Liver (tissue), 9 donors: Measurements from ENCODE around the gene GMDS. TPM values are rescaled to one million over a fixed set of nuclear protein-coding genes. Genes with fewer than 3 reads are reported as not detected.

Source experiments
- DNase-seq: peaks from one replicate; pipeline ENCODE4 v3.0.0-alpha.2; 2017; ENCODE audit warnings: low spot score
- H3K27ac ChIP-seq, 2 donors: one replicate each; pipeline ENCODE4 v1.7.0; 2013; ENCODE audit warnings: inconsistent platforms in 2 of 2, low read length in 2 of 2, control low read depth in 1 of 2, low read depth in 1 of 2, mild to moderate bottlenecking in 1 of 2
- H3K27me3 ChIP-seq, 4 donors: one replicate each; pipeline versions ENCODE4 v1.6.1 to v1.7.0; 2013; ENCODE audit warnings: low read length in 3 of 4, inconsistent platforms in 1 of 4, mild to moderate bottlenecking in 1 of 4, moderate library complexity in 1 of 4; ENCODE audit not compliant: control insufficient read depth in 4 of 4, insufficient read depth in 4 of 4
- H3K36me3 ChIP-seq, 4 donors: one replicate each; pipeline versions ENCODE4 v1.6.1 to v1.7.0; 2013; ENCODE audit warnings: low read length in 3 of 4, mild to moderate bottlenecking in 3 of 4, low read depth in 1 of 4, moderate library complexity in 1 of 4; ENCODE audit not compliant: control insufficient read depth in 4 of 4, insufficient read depth in 3 of 4
- H3K4me1 ChIP-seq, 4 donors: one replicate each; pipeline versions ENCODE4 v1.6.1 to v1.7.0; 2013; ENCODE audit warnings: low read length in 3 of 4, mild to moderate bottlenecking in 3 of 4, moderate library complexity in 1 of 4; ENCODE audit not compliant: control insufficient read depth in 4 of 4, insufficient read depth in 4 of 4
- H3K4me3 ChIP-seq, 3 donors: one replicate each; pipeline versions ENCODE4 v1.6.1 to v1.7.0; 2013; ENCODE audit warnings: low read length in 3 of 3, control low read depth in 1 of 3, low read depth in 1 of 3, mild to moderate bottlenecking in 1 of 3
- H3K9ac ChIP-seq, 2 donors: one replicate each; pipeline ENCODE4 v1.7.0; 2013; ENCODE audit warnings: low read length in 2 of 2, mild to moderate bottlenecking in 2 of 2, moderate library complexity in 2 of 2, control low read depth in 1 of 2, low read depth in 1 of 2
- H3K9me3 ChIP-seq, 4 donors: one replicate each; pipeline versions ENCODE4 v1.6.1 to v1.7.0; 2013; ENCODE audit warnings: low read length in 3 of 4; ENCODE audit not compliant: control insufficient read depth in 4 of 4
- EGR1 ChIP-seq, 2 donors: IDR thresholded peaks; 2 replicates each; pipeline ENCODE4 v1.6.1; 2016 to 2018; ENCODE audit warnings: antibody characterized with exemption in 2 of 2, low read depth in 2 of 2
- FOXA1 ChIP-seq: IDR thresholded peaks from 2 replicates; pipeline ENCODE4 v1.6.1; 2016; ENCODE audit warnings: antibody characterized with exemption
- GABPA ChIP-seq, 2 donors: IDR thresholded peaks in 1 of 2; conservative IDR thresholded peaks in 1 of 2; 2 replicates each; pipeline ENCODE4 v1.6.1; 2016; ENCODE audit warnings: antibody characterized with exemption in 2 of 2, mild to moderate bottlenecking in 1 of 2, moderate library complexity in 1 of 2
- HNF4A ChIP-seq, 2 donors: conservative IDR thresholded peaks; 2 replicates each; pipeline ENCODE4 v1.6.1; 2016; ENCODE audit warnings: antibody characterized with exemption in 2 of 2, mild to moderate bottlenecking in 2 of 2
- HNF4G ChIP-seq: IDR thresholded peaks from 2 replicates; pipeline ENCODE4 v1.6.1; 2016; ENCODE audit warnings: antibody characterized with exemption
- JUND ChIP-seq, 2 donors: IDR thresholded peaks; 2 replicates each; pipeline ENCODE4 v1.6.1; 2016; ENCODE audit warnings: antibody characterized with exemption in 2 of 2
- NR2F2 ChIP-seq: IDR thresholded peaks from 2 replicates; pipeline ENCODE4 v1.6.1; 2016; ENCODE audit warnings: antibody characterized with exemption
- RAD21 ChIP-seq, 2 donors: IDR thresholded peaks; 2 replicates each; pipeline ENCODE4 v1.6.1; 2016; ENCODE audit warnings: antibody characterized with exemption in 2 of 2, mild to moderate bottlenecking in 2 of 2
- RXRA ChIP-seq, 2 donors: IDR thresholded peaks; 2 replicates each; pipeline ENCODE4 v1.6.1; 2017 to 2018; ENCODE audit warnings: antibody characterized with exemption in 2 of 2, mild to moderate bottlenecking in 1 of 2
- SP1 ChIP-seq: IDR thresholded peaks from 2 replicates; pipeline ENCODE4 v1.6.1; 2018; ENCODE audit warnings: antibody characterized with exemption, mild to moderate bottlenecking
- TAF1 ChIP-seq: conservative IDR thresholded peaks from 2 replicates; pipeline ENCODE4 v1.6.1; 2016; ENCODE audit warnings: antibody characterized with exemption, mild to moderate bottlenecking
- YY1 ChIP-seq: IDR thresholded peaks from 2 replicates; pipeline ENCODE4 v1.6.1; 2016; ENCODE audit warnings: antibody characterized with exemption, mild to moderate bottlenecking
- WGBS: extraction: QIAGEN DNeasy Blood & Tissue Kit; methylation state at CpG from one replicate; pipeline ENCODE4 v1.1.7; 2013; 5-methylcytosine and 5-hydroxymethylcytosine counted together
- polyA plus RNA-seq, 2 donors: library from polyadenylated mRNA; stranded (reverse) in 1 of 2; unstranded in 1 of 2; fragments of 200-250 nt in 1 of 2; fragments of >200 nt in 1 of 2; fragmentation: Nextera tagmentation in 1 of 2; extraction: Ambion mirVana in 1 of 2; gene quantifications; one replicate each; pipeline versions ENCODE4 v1.2.1 to v1.2.3, GENCODE V29; 2013 to 2015
- total RNA-seq, 2 donors: library from RNA; depleted of rRNA; stranded (reverse); fragments of >200 nt; gene quantifications; one replicate each; pipeline ENCODE4 v1.2.3, GENCODE V29; 2014
- TF ChIP-seq, protein P1 (sequence below): fragments of 150-350 bp; IDR thresholded peaks from 2 replicates; pipeline ENCODE4 v1.5.1; 2017; ENCODE audit warnings: improper control_type of control experiment, low read depth, low read length; ENCODE audit not compliant: missing input control
- TF ChIP-seq, protein P2 (sequence below): IDR thresholded peaks from 2 replicates; pipeline ENCODE4 v1.6.1; 2016; ENCODE audit warnings: antibody characterized with exemption
- TF ChIP-seq, protein P3 (sequence below): IDR thresholded peaks from 2 replicates; pipeline ENCODE4 v1.6.1; 2016; ENCODE audit warnings: antibody characterized with exemption
- TF ChIP-seq, protein P4 (sequence below): IDR thresholded peaks from 2 replicates; pipeline ENCODE4 v1.6.1; 2016; ENCODE audit warnings: antibody characterized with exemption
- TF ChIP-seq, protein P5 (sequence below): IDR thresholded peaks from 2 replicates; pipeline ENCODE4 v1.6.1; 2016; ENCODE audit warnings: antibody characterized with exemption, mild to moderate bottlenecking
- donor health status: healthy.
- donor health status: healthy.
- donor health status: healthy.
- donor health status: healthy.
- donor health status: healthy.

Gene GMDS
- total and polyA plus RNA-seq, 4 donors: 3.5 to 15.6 (median 13.0) TPM

DNA sequence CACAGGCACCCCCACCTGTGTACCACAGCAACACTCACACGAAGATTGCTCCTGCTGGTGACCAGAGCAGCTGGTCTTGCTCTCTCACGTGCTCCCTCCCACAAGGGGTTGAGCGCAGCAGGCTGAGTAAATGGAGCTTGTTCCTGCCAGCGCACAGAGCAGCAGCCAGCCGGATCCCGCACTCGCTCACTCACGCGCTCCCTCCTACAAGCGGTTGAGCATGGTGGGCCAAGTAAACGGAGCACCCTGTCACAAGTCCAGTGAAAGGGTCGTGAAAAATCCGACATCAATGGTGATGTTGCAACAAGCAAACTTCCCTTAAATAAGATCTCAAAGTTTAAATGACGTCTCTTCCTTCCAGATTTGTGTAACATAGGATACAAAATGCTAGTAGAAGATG is 322.0 kb downstream of the GMDS start:
- no peak for DNase-seq
- Histone ChIP-seq H3K9me3 (no peaks in the 10 kb centered on the region), H3K27me3 (no peaks in the 10 kb centered on the region), H3K9ac (no peak overlapping the region), H3K27ac (no peak overlapping the region), H3K4me3 (no peak overlapping the region), H3K36me3 (no peaks in the 10 kb centered on the region), H3K4me1 (no peaks in the 10 kb centered on the region)
- TF ChIP-seq FOXA1 (no peak), YY1 (no peak), HNF4A (conservative IDR thresholded peaks at IDR 0.05) (no peak), GABPA (IDR thresholded peaks at IDR 0.05 in 1 of 2, conservative IDR thresholded peaks at IDR 0.05 in 1 of 2) (no peak), JUND (IDR thresholded peaks at IDR 0.05) (no peak), TAF1 (no peak), EGR1 (IDR thresholded peaks at IDR 0.05; ENCODE audit: low read depth in 2 of 2) (no peak), SP1 (no peak), RXRA (IDR thresholded peaks at IDR 0.05) (no peak)
- TF ChIP-seq, protein P1, sequence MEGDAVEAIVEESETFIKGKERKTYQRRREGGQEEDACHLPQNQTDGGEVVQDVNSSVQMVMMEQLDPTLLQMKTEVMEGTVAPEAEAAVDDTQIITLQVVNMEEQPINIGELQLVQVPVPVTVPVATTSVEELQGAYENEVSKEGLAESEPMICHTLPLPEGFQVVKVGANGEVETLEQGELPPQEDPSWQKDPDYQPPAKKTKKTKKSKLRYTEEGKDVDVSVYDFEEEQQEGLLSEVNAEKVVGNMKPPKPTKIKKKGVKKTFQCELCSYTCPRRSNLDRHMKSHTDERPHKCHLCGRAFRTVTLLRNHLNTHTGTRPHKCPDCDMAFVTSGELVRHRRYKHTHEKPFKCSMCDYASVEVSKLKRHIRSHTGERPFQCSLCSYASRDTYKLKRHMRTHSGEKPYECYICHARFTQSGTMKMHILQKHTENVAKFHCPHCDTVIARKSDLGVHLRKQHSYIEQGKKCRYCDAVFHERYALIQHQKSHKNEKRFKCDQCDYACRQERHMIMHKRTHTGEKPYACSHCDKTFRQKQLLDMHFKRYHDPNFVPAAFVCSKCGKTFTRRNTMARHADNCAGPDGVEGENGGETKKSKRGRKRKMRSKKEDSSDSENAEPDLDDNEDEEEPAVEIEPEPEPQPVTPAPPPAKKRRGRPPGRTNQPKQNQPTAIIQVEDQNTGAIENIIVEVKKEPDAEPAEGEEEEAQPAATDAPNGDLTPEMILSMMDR: no peak
- TF ChIP-seq, protein P2, sequence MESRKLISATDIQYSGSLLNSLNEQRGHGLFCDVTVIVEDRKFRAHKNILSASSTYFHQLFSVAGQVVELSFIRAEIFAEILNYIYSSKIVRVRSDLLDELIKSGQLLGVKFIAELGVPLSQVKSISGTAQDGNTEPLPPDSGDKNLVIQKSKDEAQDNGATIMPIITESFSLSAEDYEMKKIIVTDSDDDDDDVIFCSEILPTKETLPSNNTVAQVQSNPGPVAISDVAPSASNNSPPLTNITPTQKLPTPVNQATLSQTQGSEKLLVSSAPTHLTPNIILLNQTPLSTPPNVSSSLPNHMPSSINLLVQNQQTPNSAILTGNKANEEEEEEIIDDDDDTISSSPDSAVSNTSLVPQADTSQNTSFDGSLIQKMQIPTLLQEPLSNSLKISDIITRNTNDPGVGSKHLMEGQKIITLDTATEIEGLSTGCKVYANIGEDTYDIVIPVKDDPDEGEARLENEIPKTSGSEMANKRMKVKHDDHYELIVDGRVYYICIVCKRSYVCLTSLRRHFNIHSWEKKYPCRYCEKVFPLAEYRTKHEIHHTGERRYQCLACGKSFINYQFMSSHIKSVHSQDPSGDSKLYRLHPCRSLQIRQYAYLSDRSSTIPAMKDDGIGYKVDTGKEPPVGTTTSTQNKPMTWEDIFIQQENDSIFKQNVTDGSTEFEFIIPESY: no peak
- TF ChIP-seq, protein P3, sequence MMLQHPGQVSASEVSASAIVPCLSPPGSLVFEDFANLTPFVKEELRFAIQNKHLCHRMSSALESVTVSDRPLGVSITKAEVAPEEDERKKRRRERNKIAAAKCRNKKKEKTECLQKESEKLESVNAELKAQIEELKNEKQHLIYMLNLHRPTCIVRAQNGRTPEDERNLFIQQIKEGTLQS: no peak
- WGBS: 97% methylated on average over 14 of the region's 14 CpGs

DNA sequence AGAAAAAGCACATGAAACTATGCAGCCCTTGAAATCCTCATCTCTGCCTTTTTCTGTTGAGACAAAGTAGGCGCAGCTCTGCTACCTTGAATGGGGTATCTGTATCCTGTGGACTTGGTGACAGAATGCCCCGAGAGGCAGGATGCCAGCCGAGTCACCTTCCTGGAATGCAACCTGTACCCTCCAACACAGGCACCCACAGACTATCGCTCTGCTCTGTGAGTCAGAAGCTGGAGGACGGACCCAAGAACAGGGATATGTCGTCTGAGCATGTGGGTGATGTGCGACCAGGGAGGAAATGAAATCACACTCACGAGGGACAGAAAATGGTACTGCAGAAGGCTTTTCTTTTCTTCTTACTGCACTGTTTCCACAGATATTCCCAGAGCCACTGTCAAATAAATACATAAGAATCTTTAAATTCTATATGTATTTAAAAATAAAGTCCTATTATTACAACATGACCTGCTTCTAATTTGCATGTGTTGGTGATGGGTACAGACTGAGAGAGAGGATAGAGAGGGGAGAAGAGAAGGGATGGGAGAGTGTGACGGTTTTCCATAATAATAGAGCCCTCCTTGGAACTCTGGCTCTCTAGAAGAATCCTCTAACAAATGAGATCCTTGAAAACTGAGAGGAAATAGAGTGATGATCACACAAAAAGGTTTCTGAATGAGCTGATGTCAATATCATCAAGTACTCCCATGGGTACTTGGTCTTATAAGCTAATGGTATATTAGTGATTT is 327.6 kb downstream of the GMDS start:
- TF ChIP-seq EGR1 (IDR thresholded peaks at IDR 0.05; ENCODE audit: low read depth in 2 of 2): no peak
- no peak for TF ChIP-seq FOXA1
- TF ChIP-seq, protein P1: no peak
- no peak for TF ChIP-seq TAF1
- TF ChIP-seq NR2F2: no peak
- TF ChIP-seq RAD21 (IDR thresholded peaks at IDR 0.05): no peak
- TF ChIP-seq HNF4G: no peak
- TF ChIP-seq, protein P3: no peak
- TF ChIP-seq RXRA (IDR thresholded peaks at IDR 0.05): no peak
- TF ChIP-seq, protein P4, sequence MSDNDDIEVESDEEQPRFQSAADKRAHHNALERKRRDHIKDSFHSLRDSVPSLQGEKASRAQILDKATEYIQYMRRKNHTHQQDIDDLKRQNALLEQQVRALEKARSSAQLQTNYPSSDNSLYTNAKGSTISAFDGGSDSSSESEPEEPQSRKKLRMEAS: no peak
- no peak for TF ChIP-seq JUND (IDR thresholded peaks at IDR 0.05)
- no peak for TF ChIP-seq HNF4A (conservative IDR thresholded peaks at IDR 0.05)
- TF ChIP-seq, protein P5, sequence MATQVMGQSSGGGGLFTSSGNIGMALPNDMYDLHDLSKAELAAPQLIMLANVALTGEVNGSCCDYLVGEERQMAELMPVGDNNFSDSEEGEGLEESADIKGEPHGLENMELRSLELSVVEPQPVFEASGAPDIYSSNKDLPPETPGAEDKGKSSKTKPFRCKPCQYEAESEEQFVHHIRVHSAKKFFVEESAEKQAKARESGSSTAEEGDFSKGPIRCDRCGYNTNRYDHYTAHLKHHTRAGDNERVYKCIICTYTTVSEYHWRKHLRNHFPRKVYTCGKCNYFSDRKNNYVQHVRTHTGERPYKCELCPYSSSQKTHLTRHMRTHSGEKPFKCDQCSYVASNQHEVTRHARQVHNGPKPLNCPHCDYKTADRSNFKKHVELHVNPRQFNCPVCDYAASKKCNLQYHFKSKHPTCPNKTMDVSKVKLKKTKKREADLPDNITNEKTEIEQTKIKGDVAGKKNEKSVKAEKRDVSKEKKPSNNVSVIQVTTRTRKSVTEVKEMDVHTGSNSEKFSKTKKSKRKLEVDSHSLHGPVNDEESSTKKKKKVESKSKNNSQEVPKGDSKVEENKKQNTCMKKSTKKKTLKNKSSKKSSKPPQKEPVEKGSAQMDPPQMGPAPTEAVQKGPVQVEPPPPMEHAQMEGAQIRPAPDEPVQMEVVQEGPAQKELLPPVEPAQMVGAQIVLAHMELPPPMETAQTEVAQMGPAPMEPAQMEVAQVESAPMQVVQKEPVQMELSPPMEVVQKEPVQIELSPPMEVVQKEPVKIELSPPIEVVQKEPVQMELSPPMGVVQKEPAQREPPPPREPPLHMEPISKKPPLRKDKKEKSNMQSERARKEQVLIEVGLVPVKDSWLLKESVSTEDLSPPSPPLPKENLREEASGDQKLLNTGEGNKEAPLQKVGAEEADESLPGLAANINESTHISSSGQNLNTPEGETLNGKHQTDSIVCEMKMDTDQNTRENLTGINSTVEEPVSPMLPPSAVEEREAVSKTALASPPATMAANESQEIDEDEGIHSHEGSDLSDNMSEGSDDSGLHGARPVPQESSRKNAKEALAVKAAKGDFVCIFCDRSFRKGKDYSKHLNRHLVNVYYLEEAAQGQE: no peak
- TF ChIP-seq YY1: no peak
- no peak overlapping the region for H3K27ac ChIP-seq
- H3K9ac ChIP-seq: no peak overlapping the region
- no peak overlapping the region for H3K4me3 ChIP-seq
- no peaks in the 10 kb centered on the region for H3K4me1 ChIP-seq
- H3K9me3 ChIP-seq: no peaks in the 10 kb centered on the region
- H3K36me3 ChIP-seq: no peaks in the 10 kb centered on the region
- H3K27me3 ChIP-seq: no peaks in the 10 kb centered on the region
- 85% methylated on average over 9 of the region's 9 CpGs for WGBS
- DNase-seq: no peak
